ENCODE data around the gene PRKG1. TPM values are rescaled to one million over a fixed set of nuclear protein-coding genes. Genes with fewer than 3 reads are reported as not detected.

PRKG1 gene
- total and polyA plus RNA-seq, 2 of the 4 experiments (the other 2 are of a cell fraction), result 3.5 to 18.3 TPM

DNA sequence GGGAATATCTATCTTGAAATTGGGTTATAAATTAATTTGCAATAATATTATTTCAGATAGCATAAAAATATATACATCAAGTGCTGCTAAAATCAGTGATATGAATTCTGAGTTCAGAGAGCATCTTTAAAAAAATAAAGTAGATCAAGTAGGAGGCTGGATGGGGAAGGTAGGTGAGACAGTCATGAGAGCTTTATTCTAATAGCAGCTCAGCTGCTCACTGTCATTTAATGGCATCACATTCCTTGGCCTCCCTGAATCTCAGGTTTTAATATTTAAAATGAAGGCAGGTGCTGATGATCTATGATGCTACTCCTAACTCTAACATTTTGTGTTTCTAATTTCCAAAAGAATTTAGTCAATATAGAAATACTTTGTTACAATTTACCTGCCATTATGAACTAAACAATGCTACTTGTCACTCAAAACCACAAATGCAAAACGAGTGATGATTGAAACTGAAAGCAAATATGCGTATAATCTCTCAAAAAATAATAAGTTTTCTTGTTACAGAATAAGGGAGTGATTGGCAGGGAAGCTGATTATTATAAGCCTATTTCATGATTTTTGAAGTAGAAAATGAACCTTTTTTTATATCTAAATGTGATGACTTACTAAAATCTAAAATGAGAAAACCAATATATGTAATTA is 772.7 kb downstream of the PRKG1 start:
- no peak overlapping the region for H3K4ac ChIP-seq (ENCODE audit: low read depth, low read length)
- H3K4me3 ChIP-seq (ENCODE audit: insufficient read depth, low read depth, low read length), result no peak overlapping the region
- H2AK9ac ChIP-seq (replicated peaks; ENCODE audit: low read depth, low read length, poor library complexity), result no peak overlapping the region
- no peaks in the 10 kb centered on the region for H3K36me3 ChIP-seq (ENCODE audit: control insufficient read depth, insufficient read depth, low read length)
- in situ Hi-C loops (cut with MboI; ENCODE audit: low sequenced_read_pairs) (no loop called here), intact Hi-C loops (cut with micrococcal nuclease) (no loop called here), dilution Hi-C loops (cut with HindIII; ENCODE audit: low sequenced_read_pairs, unreplicated experiment) (no loop called here)
- CTCF ChIA-PET, result interaction anchor here (1.1 kb wide), 1 partner anchor 9 kb away, joined by 3 read pairs; no protein-coding TSS in a partner anchor
- H2AFZ ChIP-seq (replicated peaks; ENCODE audit: low read length, poor library complexity), result no peak overlapping the region
- no peak overlapping the region for H4K91ac ChIP-seq (ENCODE audit: insufficient read depth, low read depth, low read length)
- H3K27me3 ChIP-seq (ENCODE audit: control insufficient read depth, insufficient read depth, low read length), result no peaks in the 10 kb centered on the region
- POLR2A ChIA-PET (ENCODE audit: unreplicated experiment), result no interaction called here
- no peaks in the 10 kb centered on the region for H3K9me1 ChIP-seq (ENCODE audit: insufficient read depth, low read length)
- no peak overlapping the region for H3K9ac ChIP-seq (ENCODE audit: low read depth, low read length)
- H2BK5ac ChIP-seq (ENCODE audit: low read depth, low read length, poor library complexity, severe bottlenecking), result no peak overlapping the region
- no peak overlapping the region for H2AK5ac ChIP-seq (ENCODE audit: low read depth, low read length)
- no peak overlapping the region for H3K56ac ChIP-seq (ENCODE audit: extremely low read depth, insufficient read depth, low read length)
- no peak overlapping the region for H2BK15ac ChIP-seq (ENCODE audit: low read depth, low read length)
- BruUV-seq (replicated peaks), result no TSS peak
- H3K79me1 ChIP-seq (ENCODE audit: low read depth in 1 of 2, low read length in 2 of 2), result no peaks in the 10 kb centered on the region
- H3K4me2 ChIP-seq (ENCODE audit: low read depth, low read length), result no peak overlapping the region
- TF ChIP-seq RFX5 (IDR thresholded peaks at IDR 0.05; ENCODE audit: low read depth, low read length), result no peak
- H4K8ac ChIP-seq (ENCODE audit: low read depth in 2 of 2, low read length in 2 of 2), result no peak overlapping the region
- ATAC-seq (ENCODE audit: low read depth) (no peak), DNase-seq (no peak)
- no peaks in the 10 kb centered on the region for H3K9me3 ChIP-seq (ENCODE audit: control insufficient read depth, insufficient read depth, low read length)
- no peak overlapping the region for H2BK120ac ChIP-seq (ENCODE audit: low read depth, low read length)
- H4K20me1 ChIP-seq (ENCODE audit: insufficient read depth, low read length), result no peaks in the 10 kb centered on the region
- no CpG with 5 or more reads among the region's 2 CpGs for WGBS, 2 experiments (ENCODE audit: extremely low coverage in 2 of 2, insufficient read length in 1 of 2)
- H3K23ac ChIP-seq (ENCODE audit: low read depth, low read length), result no peak overlapping the region
- H3K14ac ChIP-seq (replicated peaks; ENCODE audit: low read depth, low read length), result no peak overlapping the region
- H2BK20ac ChIP-seq (ENCODE audit: low read depth, low read length), result no peak overlapping the region
- H3K18ac ChIP-seq (ENCODE audit: low read depth, low read length), result no peak overlapping the region
- no peak overlapping the region for H3K27ac ChIP-seq (ENCODE audit: insufficient read depth, low read length)
- no peaks in the 10 kb centered on the region for H3K4me1 ChIP-seq (ENCODE audit: control insufficient read depth, insufficient read depth, low read length)
- H4K5ac ChIP-seq (ENCODE audit: low read depth, low read length), result no peak overlapping the region
